GM12878 (cell line): ENCODE results near the gene KRTAP4-1. TPM values are rescaled to one million over a fixed set of nuclear protein-coding genes. Genes with fewer than 3 reads are reported as not detected.

ENCODE experiments used
- ATAC-seq: fragments of 200-7000 bp; cut with Tn5 transposase; 3 replicates; pipeline ENCODE4 v1.9.1; 2020; ENCODE audit warnings: mild to moderate bottlenecking, moderate library complexity
- BruUV-seq: library from RNA; stranded (reverse); fragments of 400-500 nt; replicated peaks from 2 replicates; lab custom pipeline; 2021; lab: Mats Ljungman, UMichigan
- CTCF ChIA-PET: fragments of 300-600 bp; sonication (Branson Sonifier 250); formaldehyde crosslinking; extraction: SDS; loops from one replicate; lab custom pipeline; 2021; ENCODE audit warnings: inconsistent platforms; lab: Yijun Ruan, JAX
- POLR2A ChIA-PET: fragments of 350-600 bp; formaldehyde crosslinking; extraction: SDS; loops from one replicate; lab custom pipeline; 2021; ENCODE audit warnings: inconsistent platforms; lab: Charles Lee
- RAD21 ChIA-PET: fragments of 300-600 bp; sonication (Branson Sonifier 250); formaldehyde crosslinking; loops from one replicate; lab custom pipeline; 2023; ENCODE audit warnings: antibody characterized with exemption; ENCODE audit not compliant: unreplicated experiment; lab: Charles Lee
- SMC1A ChIA-PET: fragments of 300-600 bp; sonication (Branson Sonifier 250); formaldehyde crosslinking; loops from one replicate; lab custom pipeline; 2023; ENCODE audit not compliant: unreplicated experiment, uncharacterized antibody; lab: Charles Lee
- DNase-seq: peaks from one replicate; pipeline ENCODE4 v3.0.0-alpha.2; 2011; ENCODE audit warnings: low read depth, low spot score
- FAIRE-seq: peaks from 3 replicates; lab custom pipeline; 2011; peaks lifted over from hg19 to GRCh38; lab: Jason Lieb, UNC
- H2AFZ ChIP-seq: 2 replicates; pipeline ENCODE4 v1.6.0; 2011; ENCODE audit warnings: low read depth, low read length, control low read depth; ENCODE audit not compliant: control insufficient read depth
- H3K27ac ChIP-seq: 2 replicates; pipeline ENCODE4 v1.5.1; 2011; ENCODE audit warnings: control low read depth; ENCODE audit not compliant: control insufficient read depth, insufficient read depth
- H3K27me3 ChIP-seq, 2 experiments: replicated peaks in 1 of 2; 2 replicates each; pipeline versions ENCODE4 v1.6.0 to v1.6.1; 2011; ENCODE audit warnings: low read length in 1 of 2; ENCODE audit not compliant: control insufficient read depth in 2 of 2, insufficient read depth in 2 of 2
- H3K36me3 ChIP-seq, 2 experiments: 2 replicates each; pipeline ENCODE4 v1.5.1; 2011; ENCODE audit warnings: low read length in 1 of 2; ENCODE audit not compliant: control insufficient read depth in 2 of 2, insufficient read depth in 2 of 2
- H3K4me1 ChIP-seq: 2 replicates; pipeline ENCODE4 v1.6.1; 2011; ENCODE audit warnings: mild to moderate bottlenecking, low read length, moderate library complexity, mixed read lengths; ENCODE audit not compliant: control insufficient read depth, insufficient read depth
- H3K4me2 ChIP-seq: 2 replicates; pipeline ENCODE4 v1.6.0; 2011; ENCODE audit warnings: control low read depth; ENCODE audit not compliant: control insufficient read depth, insufficient read depth
- H3K4me3 ChIP-seq: fragments of 200-600 bp; sonication (generic); 2 replicates; pipeline ENCODE4 v1.5.1; 2016
- H3K79me2 ChIP-seq: 2 replicates; pipeline ENCODE4 v1.6.0; 2011; ENCODE audit warnings: low read length; ENCODE audit not compliant: control insufficient read depth, insufficient read depth
- H3K9ac ChIP-seq: 2 replicates; pipeline ENCODE4 v1.8.0; 2011; ENCODE audit warnings: low read length, control low read depth, mixed read lengths; ENCODE audit not compliant: control insufficient read depth, insufficient read depth
- H3K9me3 ChIP-seq: replicated peaks from 3 replicates; pipeline ENCODE4 v1.5.1; 2011; ENCODE audit warnings: mild to moderate bottlenecking, low read length; ENCODE audit not compliant: control insufficient read depth, insufficient read depth
- H4K20me1 ChIP-seq: 2 replicates; pipeline ENCODE4 v1.6.0; 2011; ENCODE audit not compliant: control insufficient read depth, insufficient read depth
- EP300 ChIP-seq, 2 experiments: fragments of 150-350 bp in 1 of 2; IDR thresholded peaks; 2 replicates each; pipeline ENCODE4 v1.6.1; 2011 to 2012; ENCODE audit warnings: low read depth in 2 of 2, low read length in 2 of 2, borderline replicate concordance in 1 of 2, improper control_type of control experiment in 1 of 2, inconsistent platforms in 1 of 2; ENCODE audit not compliant: control insufficient read depth in 1 of 2
- ESRRA ChIP-seq: IDR thresholded peaks from 2 replicates; pipeline ENCODE4 v1.6.1; 2012; ENCODE audit warnings: mild to moderate bottlenecking, low read length, improper control_type of control experiment
- IKZF1 ChIP-seq: fragments of 450-650 bp; conservative IDR thresholded peaks from 2 replicates; pipeline ENCODE4 v1.6.1; 2017; ENCODE audit warnings: antibody characterized with exemption, mild to moderate bottlenecking
- NR2C2 ChIP-seq: IDR thresholded peaks from 2 replicates; pipeline ENCODE4 v1.6.1; 2011; ENCODE audit warnings: borderline replicate concordance, low read depth; ENCODE audit not compliant: control insufficient read depth, insufficient read length
- SREBF1 ChIP-seq: IDR thresholded peaks from 2 replicates; pipeline ENCODE4 v1.6.1; 2012; ENCODE audit warnings: mild to moderate bottlenecking, low read length
- SUZ12 ChIP-seq: fragments of 200-600 bp; sonication (generic); IDR thresholded peaks from one replicate; pipeline ENCODE4 v1.6.1; 2018; ENCODE audit warnings: antibody characterized with exemption, mild to moderate bottlenecking; ENCODE audit not compliant: unreplicated experiment
- ZBTB33 ChIP-seq: fragments of 450-650 bp; IDR thresholded peaks from 2 replicates; pipeline ENCODE4 v1.6.1; 2017; ENCODE audit warnings: mild to moderate bottlenecking
- ZBTB40 ChIP-seq: fragments of 450-650 bp; IDR thresholded peaks from 2 replicates; pipeline ENCODE4 v1.6.1; 2016; ENCODE audit warnings: mild to moderate bottlenecking, moderate library complexity, borderline replicate concordance
- ZNF687 ChIP-seq: fragments of 450-650 bp; IDR thresholded peaks from 2 replicates; pipeline ENCODE4 v1.6.1; 2017; ENCODE audit warnings: mild to moderate bottlenecking, moderate library complexity
- whole genome bisulfite sequencing: methylation state at CpG from one replicate; pipeline ENCODE4 v1.1.6; 2016; ENCODE audit warnings: low lambda C conversion rate; ENCODE audit not compliant: insufficient replicate concordance, insufficient coverage; ENCODE audit errors: missing lambda C conversion rate; 5-methylcytosine and 5-hydroxymethylcytosine counted together
- in situ Hi-C: fragments of 300-500 bp; cut with MboI; formaldehyde crosslinking; loops from 9 replicates; pipeline ENCODE4 v1.14.3; 2018; ENCODE audit warnings: mixed read lengths
- intact Hi-C: fragments of 100-400 bp; cut with micrococcal nuclease; formaldehyde crosslinking; loops from one replicate; pipeline ENCODE4 v1.14.2; 2022; ENCODE audit not compliant: unreplicated experiment
- polyA plus RNA-seq, 11 experiments: library from polyadenylated mRNA; depleted of rRNA in 4 of 11; unstranded in 6 of 11; stranded (reverse) in 5 of 11; fragments of >200 nt; fragmentation: Nextera tagmentation in 4 of 11; fragmentation: Illumina TruSeq in 1 of 11; extraction: Ambion mirVana in 4 of 11; extraction: Trizol in 1 of 11; gene quantifications; 1 replicate in 1 of 11; 2 replicates in 10 of 11; pipeline versions ENCODE4 v1.2.1 to v1.2.3, GENCODE V29; 2011 to 2016; ENCODE audit warnings: inconsistent platforms in 2 of 11, missing spikeins in 2 of 11, low read depth in 1 of 11
- total RNA-seq, 4 experiments: library from RNA; depleted of rRNA in 3 of 4; stranded (reverse); fragments of >200 nt in 3 of 4; fragmentation: Illumina TruSeq in 1 of 4; extraction: Trizol in 1 of 4; gene quantifications; 2 replicates each; pipeline versions ENCODE4 v1.2.1 to v1.2.3, GENCODE V29; 2013 to 2021
- TF ChIP-seq, protein P1 (sequence below): fragments of 450-650 bp; IDR thresholded peaks from 2 replicates; pipeline ENCODE4 v1.6.1; 2016; ENCODE audit warnings: mild to moderate bottlenecking

KRTAP4-1 gene
- total and polyA plus RNA-seq, 10 of the 15 experiments (the other 5 are each of a cell fraction or from before 2014, with no cell fraction given), result not detected

GRCh38 chr17:41196068-41196467 lies 11.4 kb upstream of the KRTAP4-1 start (continued):
- TF ChIP-seq ZBTB40, result no peak

DNA sequence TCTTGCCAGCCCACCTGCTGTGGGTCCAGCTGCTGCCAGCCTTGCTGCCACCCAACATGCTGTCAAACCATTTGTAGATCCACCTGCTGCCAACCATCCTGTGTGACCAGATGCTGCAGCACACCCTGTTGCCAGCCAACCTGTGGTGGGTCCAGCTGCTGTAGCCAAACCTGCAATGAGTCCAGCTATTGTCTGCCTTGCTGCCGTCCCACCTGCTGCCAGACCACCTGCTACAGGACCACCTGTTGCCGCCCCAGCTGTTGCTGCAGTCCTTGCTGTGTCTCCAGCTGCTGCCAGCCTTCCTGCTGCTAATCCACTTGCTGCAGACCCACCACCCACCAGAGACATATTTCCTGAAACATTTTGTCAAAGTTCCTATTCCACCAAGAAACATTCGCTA lies 5.6 kb upstream of the KRTAP4-1 start:
- POLR2A ChIA-PET, result no interaction called here
- no TSS peak for BruUV-seq
- H3K9me3 ChIP-seq, result no peaks in the 10 kb centered on the region
- H3K4me3 ChIP-seq, result no peak overlapping the region
- no peak overlapping the region for H3K27ac ChIP-seq
- intact Hi-C loops, result no loop called here
- in situ Hi-C loops, result no loop called here
- RAD21 ChIA-PET, result no interaction called here
- CTCF ChIA-PET, result no interaction called here
- no peak overlapping the region for H3K4me2 ChIP-seq
- SMC1A ChIA-PET, result interaction anchor here (1.2 kb wide), 1 partner anchor 39 kb away, joined by 3 read pairs; no protein-coding TSS in a partner anchor
- H3K36me3 ChIP-seq, result no peaks in the 10 kb centered on the region
- H3K9ac ChIP-seq, result no peak overlapping the region
- FAIRE-seq (no peak), DNase-seq (no peak), ATAC-seq (no peak)
- H3K79me2 ChIP-seq, result no peaks in the 10 kb centered on the region
- no peak overlapping the region for H2AFZ ChIP-seq
- 24% methylated on average over 3 of the region's 3 CpGs for WGBS
- H3K27me3 ChIP-seq, result no peaks in the 10 kb centered on the region
- H4K20me1 ChIP-seq, result no peaks in the 10 kb centered on the region
- H3K4me1 ChIP-seq, result no peaks in the 10 kb centered on the region
- TF ChIP-seq ESRRA (no peak), NR2C2 (no peak), ZNF687 (no peak), SREBF1 (no peak), IKZF1 (no peak), EP300 (IDR thresholded peaks at IDR 0.05; ENCODE audit: borderline replicate concordance in 1 of 2, control insufficient read depth in 1 of 2, low read depth in 2 of 2, low read length in 2 of 2) (no peak), ZBTB33 (no peak), SUZ12 (no peak)
- TF ChIP-seq, protein P1, sequence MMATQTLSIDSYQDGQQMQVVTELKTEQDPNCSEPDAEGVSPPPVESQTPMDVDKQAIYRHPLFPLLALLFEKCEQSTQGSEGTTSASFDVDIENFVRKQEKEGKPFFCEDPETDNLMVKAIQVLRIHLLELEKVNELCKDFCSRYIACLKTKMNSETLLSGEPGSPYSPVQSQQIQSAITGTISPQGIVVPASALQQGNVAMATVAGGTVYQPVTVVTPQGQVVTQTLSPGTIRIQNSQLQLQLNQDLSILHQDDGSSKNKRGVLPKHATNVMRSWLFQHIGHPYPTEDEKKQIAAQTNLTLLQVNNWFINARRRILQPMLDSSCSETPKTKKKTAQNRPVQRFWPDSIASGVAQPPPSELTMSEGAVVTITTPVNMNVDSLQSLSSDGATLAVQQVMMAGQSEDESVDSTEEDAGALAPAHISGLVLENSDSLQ, result no peak
